Measurements from ENCODE around the gene ANKRD12.
A peak's percentile ranks its signal among the peaks of the same experiment; 100 is the strongest.

Gene ANKRD12

DNA sequence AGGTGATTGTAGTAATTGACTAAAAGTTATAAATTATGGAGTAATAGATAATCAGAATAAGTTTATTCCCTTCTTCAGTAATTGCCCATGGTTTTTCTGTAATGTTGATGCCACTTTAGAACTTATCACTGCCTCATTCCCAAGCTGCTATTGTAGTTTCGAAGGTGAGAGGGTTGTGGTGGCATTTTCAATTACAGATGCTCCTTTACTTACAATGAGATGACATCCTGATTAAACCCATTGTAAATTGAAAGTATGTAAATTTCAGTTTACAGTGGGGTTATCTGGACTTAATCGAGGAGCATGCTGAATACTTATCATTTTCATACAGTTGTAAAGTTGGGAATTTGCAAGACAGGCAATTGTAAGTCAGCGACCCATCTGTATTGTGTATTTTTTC is 31.2 kb upstream of the ANKRD12 start:
- DNase-seq (ENCODE audit: extremely low read depth in 1 of 2, low read depth in 1 of 2), result no peak

GRCh38 chr18:9106094-9106493 is 30.5 kb upstream of the ANKRD12 start:
- DNase-seq (ENCODE audit: extremely low read depth in 1 of 2, low read depth in 1 of 2), result no peak

GRCh38 chr18:9106800-9107584 is 29.6 kb upstream of the ANKRD12 start:
- DNase-seq (ENCODE audit: extremely low read depth in 1 of 2, low read depth in 1 of 2), result no peak

DNA sequence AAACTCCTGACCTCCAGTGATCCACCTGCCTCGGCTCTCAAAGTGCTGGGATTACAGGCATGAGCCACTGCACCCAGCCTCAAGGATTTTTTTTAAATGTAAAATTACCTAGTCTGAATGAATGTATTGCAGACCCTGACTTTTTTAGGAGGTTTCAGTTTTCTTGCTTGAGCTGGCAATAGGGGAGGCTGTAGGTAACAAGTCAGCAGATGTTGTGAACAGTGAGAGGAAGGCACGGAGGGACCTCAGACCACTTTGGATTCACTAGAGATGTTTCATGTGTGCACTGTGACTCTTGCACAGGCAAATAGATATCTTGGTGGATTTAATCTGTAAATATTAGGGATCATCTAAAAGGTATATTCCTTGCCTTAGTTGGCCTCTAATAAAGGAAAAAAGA is 27.7 kb upstream of the ANKRD12 start:
- no peak for DNase-seq (ENCODE audit: extremely low read depth in 1 of 2, low read depth in 1 of 2)

DNA sequence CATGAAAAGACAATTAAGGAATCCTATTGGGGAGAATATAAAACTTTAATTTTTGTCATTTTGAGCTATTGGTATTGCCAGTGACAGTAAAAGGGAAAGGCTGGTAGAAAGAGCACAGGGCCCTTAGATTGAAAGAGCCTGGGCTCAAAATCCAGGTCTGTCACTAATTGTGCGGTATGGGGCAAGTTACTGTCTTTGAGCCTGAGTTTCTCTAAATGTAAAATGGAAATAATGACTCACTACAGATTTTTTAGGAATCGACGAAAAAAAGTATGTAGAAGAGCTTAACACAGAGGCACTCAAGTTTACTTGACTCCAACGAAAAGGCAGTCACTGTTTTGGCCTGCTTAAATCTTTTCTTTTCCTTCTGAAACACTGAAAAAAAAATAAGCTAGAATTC is 27.1 kb upstream of the ANKRD12 start:
- no peak for DNase-seq (ENCODE audit: extremely low read depth in 1 of 2, low read depth in 1 of 2)

DNA sequence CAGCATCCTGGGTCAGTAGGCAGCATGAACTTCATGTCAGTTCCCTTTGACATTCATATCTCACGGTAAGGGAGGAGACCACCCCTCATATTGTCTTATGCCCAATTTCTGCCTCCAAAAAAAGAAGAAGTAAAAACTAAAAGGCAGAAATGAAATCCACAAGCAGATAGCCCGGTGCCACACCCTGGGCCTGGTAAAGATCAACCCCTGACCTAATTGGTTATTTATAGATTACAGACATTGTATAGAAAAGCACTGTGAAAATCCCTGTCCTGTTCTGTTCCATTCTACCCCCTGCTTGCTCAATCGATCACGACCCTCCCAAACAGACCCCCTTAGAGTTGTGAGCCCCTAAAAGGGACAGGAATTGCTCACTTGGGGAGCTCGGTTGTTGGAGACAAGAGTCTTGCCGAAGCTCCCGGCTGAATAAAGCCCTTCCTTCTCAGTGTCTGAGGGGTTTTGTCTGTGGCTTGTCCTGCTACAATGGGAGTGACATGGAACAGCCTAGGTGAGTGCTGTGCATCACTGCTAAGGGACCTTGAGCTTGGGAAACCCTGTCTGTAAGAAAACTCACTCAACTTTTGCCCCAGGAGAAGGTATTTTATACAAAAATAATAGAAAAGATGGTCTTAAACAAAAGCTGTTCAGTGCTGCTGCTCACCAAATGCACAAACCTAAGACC is 23.0 kb upstream of the ANKRD12 start:
- no peak for DNase-seq (ENCODE audit: extremely low read depth in 1 of 2, low read depth in 1 of 2)

- DNase-seq (ENCODE audit: extremely low read depth in 1 of 2, low read depth in 1 of 2), result no peak
These were observed 20.6 kb upstream of the ANKRD12 start for GRCh38 chr18:9115984-9116383.

- no peak for DNase-seq (ENCODE audit: extremely low read depth in 1 of 2, low read depth in 1 of 2)
These were observed 18.4 kb upstream of the ANKRD12 start for GRCh38 chr18:9117980-9118841.

- DNase-seq (ENCODE audit: extremely low read depth in 1 of 2, low read depth in 1 of 2), result no peak
These were observed 15.8 kb upstream of the ANKRD12 start for GRCh38 chr18:9120796-9121195.

DNA sequence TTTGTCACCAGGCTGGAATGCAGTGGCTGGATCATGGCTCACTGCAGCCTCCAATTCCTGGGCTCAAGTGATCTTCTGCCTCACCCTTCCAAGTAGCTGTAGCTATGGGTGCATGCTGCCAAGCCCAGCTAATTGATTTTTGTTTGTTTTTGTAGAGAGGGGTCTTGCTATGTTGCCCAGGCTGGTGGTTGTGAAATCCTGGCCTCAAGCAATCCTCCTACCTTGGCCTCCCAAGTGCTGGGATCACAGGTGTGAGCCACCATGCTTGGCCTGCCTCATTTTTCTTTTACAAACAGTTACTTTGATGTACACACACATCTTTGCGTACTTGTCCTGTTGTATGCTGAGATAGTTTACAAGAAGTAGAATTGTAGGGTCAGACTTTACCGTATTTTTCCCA is 13.1 kb upstream of the ANKRD12 start:
- DNase-seq (ENCODE audit: extremely low read depth in 1 of 2, low read depth in 1 of 2), result no peak

DNA sequence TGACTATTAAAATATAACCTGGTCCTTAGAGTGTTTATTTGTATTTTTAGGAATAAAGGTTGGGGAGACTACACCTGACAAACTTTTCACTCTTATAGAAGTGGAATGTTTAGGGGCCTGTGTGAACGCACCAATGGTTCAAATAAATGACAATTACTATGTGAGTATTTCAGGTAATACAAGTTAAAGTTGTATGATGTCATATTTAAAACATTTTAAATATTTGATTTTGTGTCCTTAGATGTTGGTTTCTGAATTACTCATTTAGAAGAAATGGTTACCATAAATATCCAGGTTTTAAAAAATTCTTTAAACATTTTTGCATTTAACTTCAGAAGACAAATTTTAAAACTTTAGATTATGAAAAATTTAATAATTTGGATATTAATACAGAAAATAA is 11.8 kb upstream of the ANKRD12 start:
- DNase-seq (ENCODE audit: extremely low read depth in 1 of 2, low read depth in 1 of 2), result no peak

GRCh38 chr18:9126337-9126736 is 10.2 kb upstream of the ANKRD12 start:
- no peak for DNase-seq (ENCODE audit: extremely low read depth in 1 of 2, low read depth in 1 of 2)

GRCh38 chr18:9130195-9130594 is 6.4 kb upstream of the ANKRD12 start:
- DNase-seq (ENCODE audit: extremely low read depth in 1 of 2, low read depth in 1 of 2), result no peak

DNA sequence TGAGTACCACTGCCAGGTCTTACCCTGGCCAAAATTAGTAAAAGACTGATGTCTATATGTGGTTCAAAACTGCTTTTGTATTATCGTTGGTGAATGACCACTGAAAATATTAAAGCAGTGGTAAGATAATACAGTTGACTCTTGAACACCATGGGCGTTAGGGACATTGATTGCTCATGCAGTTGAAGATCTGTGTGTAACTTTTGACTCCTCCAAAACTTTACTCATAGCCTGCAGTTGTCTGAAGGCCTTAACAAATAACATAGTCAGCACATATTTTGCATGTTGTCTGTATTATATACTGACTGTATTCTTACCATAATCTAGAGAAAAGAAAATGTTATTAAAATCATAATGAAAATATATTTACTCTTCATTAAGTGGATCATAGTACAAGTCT is 5.8 kb upstream of the ANKRD12 start:
- no peak for DNase-seq (ENCODE audit: extremely low read depth in 1 of 2, low read depth in 1 of 2)

GRCh38 chr18:9132628-9133027 is 4.0 kb upstream of the ANKRD12 start:
- no peak for DNase-seq (ENCODE audit: extremely low read depth in 1 of 2, low read depth in 1 of 2)

DNA sequence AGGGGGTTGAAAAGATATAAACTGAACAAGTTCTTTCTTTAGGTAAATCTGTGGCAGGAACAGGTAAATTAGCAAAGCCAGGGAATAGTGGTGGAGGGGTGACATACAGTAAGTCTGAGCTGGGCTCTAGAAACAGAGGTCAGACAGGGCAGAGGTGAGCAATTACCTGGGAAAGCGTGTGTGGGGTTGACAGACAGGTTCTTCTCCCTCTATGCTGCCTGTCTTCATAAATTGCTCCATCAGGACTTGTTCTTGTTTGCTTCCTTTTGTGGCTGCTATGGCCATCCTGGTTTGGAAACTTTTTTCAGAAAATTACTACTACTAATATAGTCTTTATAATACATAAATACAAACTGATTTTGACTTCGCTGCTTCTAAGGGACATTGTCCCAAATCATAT is 3.4 kb upstream of the ANKRD12 start:
- DNase-seq (ENCODE audit: extremely low read depth in 1 of 2, low read depth in 1 of 2), result no peak

DNA sequence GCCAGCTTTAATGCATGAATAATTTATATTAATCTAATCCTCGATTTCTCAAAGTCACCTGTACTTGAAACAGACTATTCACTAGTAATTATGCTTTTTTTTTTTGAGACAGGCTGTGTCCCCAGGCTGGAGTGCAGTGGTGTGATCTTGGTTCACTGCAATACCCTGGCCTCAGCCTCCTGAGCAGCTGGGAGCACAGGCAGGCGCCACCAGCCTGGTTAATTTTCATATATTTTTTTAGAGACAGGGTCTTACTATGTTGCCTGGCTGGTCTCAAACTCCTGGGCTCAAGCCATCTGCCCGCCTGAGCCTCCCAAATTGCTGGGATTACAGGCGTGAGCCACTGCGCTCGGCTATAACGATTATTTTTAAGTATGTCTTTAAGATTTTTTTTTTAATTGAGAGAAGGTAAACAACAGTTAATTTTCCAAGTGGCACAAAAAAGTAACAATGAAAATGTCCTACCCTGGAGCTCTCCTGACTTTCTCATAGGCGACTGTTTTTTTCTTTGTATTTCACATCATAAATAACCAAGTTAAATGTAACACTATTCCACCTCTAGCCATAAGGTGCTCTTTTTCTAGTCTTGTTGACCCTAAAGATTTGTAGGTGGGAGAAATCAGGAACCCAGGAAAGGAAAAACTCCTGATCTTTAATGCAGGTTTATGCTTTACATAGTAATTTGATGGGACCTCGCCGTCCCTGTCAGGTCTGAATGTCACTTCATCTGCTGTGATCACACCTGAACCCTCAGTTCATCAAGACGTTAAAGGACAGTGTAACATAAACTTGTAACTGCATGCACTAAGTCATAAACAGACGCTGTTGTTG is 1.3 kb upstream of the ANKRD12 start:
- DNase-seq (ENCODE audit: extremely low read depth in 1 of 2, low read depth in 1 of 2), result no peak

DNA sequence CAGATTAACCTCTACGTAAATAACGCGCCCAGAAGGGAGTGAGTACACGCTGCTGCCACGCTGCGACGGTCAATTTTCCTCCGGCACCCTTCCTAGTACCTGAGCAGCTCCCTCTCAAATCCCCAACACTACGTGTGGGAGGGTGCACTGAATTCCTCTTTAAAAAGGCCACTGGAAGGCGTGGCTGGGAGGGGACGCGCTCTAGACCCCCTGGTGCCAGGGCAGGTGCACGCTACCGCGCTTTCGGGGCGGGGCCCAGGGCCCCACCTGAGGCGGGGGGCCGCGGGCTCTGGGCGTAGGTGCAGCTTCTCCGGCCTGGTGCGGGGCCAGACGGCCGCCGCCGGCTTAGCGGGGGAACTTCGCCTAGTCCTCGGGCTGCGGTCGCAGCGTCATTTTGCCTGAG is 668 bp upstream of the ANKRD12 start:
- DNase-seq (ENCODE audit: extremely low read depth in 1 of 2, low read depth in 1 of 2), result peak in 1 of 2 donors; percentile 14

DNA sequence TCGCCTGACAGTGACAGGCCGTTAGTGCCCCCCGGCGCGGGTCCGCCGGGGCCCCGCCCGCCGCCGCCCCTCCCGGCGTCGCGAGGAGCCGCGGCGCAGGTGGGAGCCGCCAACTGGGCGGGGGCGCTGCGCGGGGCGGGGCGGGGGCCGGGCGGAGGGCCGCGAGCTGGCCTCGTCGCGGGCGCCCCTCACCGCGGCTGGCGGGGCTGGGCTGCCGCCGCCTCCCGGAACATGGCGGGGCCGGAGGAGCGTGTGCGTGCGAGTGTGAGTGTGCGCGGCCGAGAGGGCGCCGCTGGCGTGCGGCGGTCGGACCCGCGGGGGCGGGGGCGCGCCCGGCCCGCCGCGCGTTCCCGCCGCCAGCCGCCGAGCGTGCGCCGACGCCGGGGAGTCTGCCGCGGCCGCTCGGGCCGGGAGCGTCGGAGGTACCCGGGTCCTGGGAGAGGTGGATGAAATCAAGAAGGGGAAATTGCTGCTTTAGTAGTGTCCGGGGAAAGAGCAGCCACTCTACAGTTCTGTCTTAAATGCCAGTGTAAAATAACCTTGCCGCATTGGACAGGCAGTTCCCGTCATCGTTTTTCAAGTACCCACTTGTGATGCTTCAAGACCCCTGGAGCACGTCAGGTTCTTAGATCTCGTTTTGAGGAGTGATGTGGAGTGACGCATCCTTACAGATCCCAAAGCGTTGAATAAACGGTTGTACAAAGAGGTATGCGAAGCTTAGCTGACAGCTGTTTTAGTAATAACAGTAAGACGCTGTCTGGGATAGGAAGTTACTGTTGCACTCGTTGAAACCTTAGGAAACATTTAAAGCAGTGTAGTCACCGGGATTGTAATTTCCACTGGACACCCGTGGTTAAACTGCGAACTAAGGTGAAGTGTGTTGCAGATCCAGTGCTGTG is 836 bp downstream of the ANKRD12 start:
- DNase-seq (ENCODE audit: extremely low read depth in 1 of 2, low read depth in 1 of 2), result peak; percentile 37 to 50
